Spleen (tissue), 11 donors: ENCODE results near the gene DTX4. TPM values are rescaled to one million over a fixed set of nuclear protein-coding genes. Genes with fewer than 3 reads are reported as not detected.

Experiments used
- DNase-seq: peaks from one replicate; pipeline ENCODE4 v3.0.0-alpha.2; 2020
- H3K27ac ChIP-seq, 8 donors: fragments of 200-600 bp; sonication (generic) in 7 of 8; 1 replicate in 4 of 8; 2 replicates in 4 of 8; pipeline versions ENCODE4 v1.5.0 to v1.8.0; 2016 to 2021; ENCODE audit warnings: inconsistent platforms in 4 of 8, mild to moderate bottlenecking in 4 of 8, moderate library complexity in 1 of 8
- H3K27me3 ChIP-seq, 7 donors: fragments of 200-600 bp; sonication (generic) in 6 of 7; replicated peaks in 1 of 7; 1 replicate in 4 of 7; 2 replicates in 3 of 7; pipeline versions ENCODE4 v1.5.0 to v1.8.0; 2016 to 2021; ENCODE audit warnings: inconsistent platforms in 3 of 7, mild to moderate bottlenecking in 1 of 7
- H3K36me3 ChIP-seq, 6 donors: fragments of 200-600 bp; sonication (generic) in 5 of 6; 1 replicate in 4 of 6; 2 replicates in 2 of 6; pipeline versions ENCODE4 v1.5.0 to v1.8.0; 2016 to 2021; ENCODE audit warnings: inconsistent platforms in 2 of 6
- H3K4me1 ChIP-seq, 6 donors: fragments of 200-600 bp; sonication (generic) in 5 of 6; 1 replicate in 3 of 6; 2 replicates in 3 of 6; pipeline versions ENCODE4 v1.5.0 to v1.8.0; 2016 to 2021; ENCODE audit warnings: inconsistent platforms in 3 of 6
- H3K4me3 ChIP-seq, 8 donors: fragments of 200-600 bp; sonication (generic) in 7 of 8; 1 replicate in 4 of 8; 2 replicates in 4 of 8; pipeline versions ENCODE4 v1.5.0 to v1.8.0; 2016 to 2021; ENCODE audit warnings: inconsistent platforms in 4 of 8, mild to moderate bottlenecking in 4 of 8, moderate library complexity in 2 of 8
- H3K9me3 ChIP-seq, 8 donors: fragments of 200-600 bp; sonication (generic) in 7 of 8; 1 replicate in 4 of 8; 2 replicates in 4 of 8; pipeline versions ENCODE4 v1.5.0 to v1.8.0; 2016 to 2021; ENCODE audit warnings: inconsistent platforms in 4 of 8
- CTCF ChIP-seq, 11 experiments: fragments of 200-600 bp in 7 of 11; fragments of 450-650 bp in 4 of 11; sonication (generic) in 4 of 11; IDR thresholded peaks in 8 of 11; conservative IDR thresholded peaks in 3 of 11; 1 replicate in 7 of 11; 2 replicates in 4 of 11; pipeline versions ENCODE4 v1.4.0 to v1.8.0; 2016 to 2021; ENCODE audit warnings: antibody characterized with exemption in 11 of 11, inconsistent platforms in 4 of 11, mild to moderate bottlenecking in 1 of 11
- POLR2A ChIP-seq, 3 donors: fragments of 450-650 bp; IDR thresholded peaks; one replicate each; pipeline ENCODE4 v1.5.1; 2017; ENCODE audit warnings: antibody characterized with exemption in 3 of 3, mild to moderate bottlenecking in 1 of 3
- POLR2AphosphoS5 ChIP-seq, 3 donors: sonication (generic); formaldehyde crosslinking; IDR thresholded peaks; one replicate each; pipeline ENCODE4 v1.5.1; 2017; ENCODE audit warnings: antibody characterized with exemption in 3 of 3
- WGBS, 5 donors: extraction: QIAGEN DNeasy Blood & Tissue Kit in 3 of 5; methylation state at CpG; one replicate each; pipeline versions ENCODE4 v1.1.5 to v1.1.7; 2013 to 2018; 5-methylcytosine and 5-hydroxymethylcytosine counted together
- intact Hi-C: fragments of 100-400 bp; cut with DNase I; formaldehyde crosslinking; loops from one replicate; pipeline ENCODE4 v1.15.0; 2023; ENCODE audit warnings: low total_unique reads
- polyA plus RNA-seq, 3 donors: library from polyadenylated mRNA; stranded (reverse); fragments of 200-250 nt; gene quantifications; one replicate each; pipeline ENCODE4 v1.2.1, GENCODE V29; 2013
- total RNA-seq, 7 donors: library from RNA; depleted of rRNA in 3 of 7; stranded (reverse); fragments of >200 nt in 3 of 7; fragmentation: NEBNext Ultra II Directional in 4 of 7; extraction: Animal tissue kit (Norgen Biotek cat#: 25700) in 4 of 7; gene quantifications; one replicate each; pipeline versions ENCODE4 v1.1.0 to v1.2.1, GENCODE V29; 2016 to 2021
- donor health status: healthy with polysubstance abuse.
- donor health status: DM: no; HTN: no; CAD: no; lungs with moderate emphysema.
- donor health status: DM: no; HTN: no; CAD: no.
- donor health status: Bipolar disorder and iron deficiency.
- donor health status: healthy.
- donor health status: DM: no; HTN: no; CAD: no.
- donor health status: DM: yes; HTN: yes; CAD: no.

DTX4 gene
- total and polyA plus RNA-seq, 10 donors, result 3.9 to 19.1 (median 9.6) TPM

GRCh38 chr11:59195586-59195985 lies 23.7 kb downstream of the DTX4 start:
- H3K9me3 ChIP-seq, result no peaks in the 10 kb centered on the region
- H3K36me3 ChIP-seq, result peaks cover 4 to 70% (median 19%) of the 10 kb centered on the region in 6 donors
- intact Hi-C loops, result no loop called here
- H3K27ac ChIP-seq, result peak overlapping the region in 1 of 8 donors; percentile 7
- 81 to 92% (median 86%) methylated on average over 4 of the region's 4 CpGs for WGBS, 5 donors
- H3K27me3 ChIP-seq, result no peaks in the 10 kb centered on the region
- TF ChIP-seq POLR2AphosphoS5 (IDR thresholded peaks at IDR 0.05) (no peak), CTCF (IDR thresholded peaks at IDR 0.05 in 8 of 11, conservative IDR thresholded peaks at IDR 0.05 in 3 of 11) (no peak), POLR2A (IDR thresholded peaks at IDR 0.05) (no peak)
- H3K4me1 ChIP-seq, result peaks cover 10 to 56% (median 30%) of the 10 kb centered on the region in 6 donors
- no peak for DNase-seq
- H3K4me3 ChIP-seq, result no peak overlapping the region

GRCh38 chr11:59196777-59197176 lies 24.8 kb downstream of the DTX4 start:
- Histone ChIP-seq H3K9me3 (no peaks in the 10 kb centered on the region), H3K27ac (no peak overlapping the region), H3K4me1 (peaks cover 6 to 63% (median 35%) of the 10 kb centered on the region in 6 donors), H3K4me3 (no peak overlapping the region), H3K36me3 (peaks cover 4 to 67% (median 14%) of the 10 kb centered on the region in 6 donors), H3K27me3 (no peaks in the 10 kb centered on the region)
- DNase-seq, result no peak
- intact Hi-C loops, result no loop called here
- TF ChIP-seq CTCF (IDR thresholded peaks at IDR 0.05 in 8 of 11, conservative IDR thresholded peaks at IDR 0.05 in 3 of 11), result no peak
- TF ChIP-seq POLR2AphosphoS5 (IDR thresholded peaks at IDR 0.05), result no peak
- TF ChIP-seq POLR2A (IDR thresholded peaks at IDR 0.05), result no peak
- WGBS, 5 donors, result 76 to 94% (median 84%) methylated on average over 2 of the region's 2 CpGs

DNA sequence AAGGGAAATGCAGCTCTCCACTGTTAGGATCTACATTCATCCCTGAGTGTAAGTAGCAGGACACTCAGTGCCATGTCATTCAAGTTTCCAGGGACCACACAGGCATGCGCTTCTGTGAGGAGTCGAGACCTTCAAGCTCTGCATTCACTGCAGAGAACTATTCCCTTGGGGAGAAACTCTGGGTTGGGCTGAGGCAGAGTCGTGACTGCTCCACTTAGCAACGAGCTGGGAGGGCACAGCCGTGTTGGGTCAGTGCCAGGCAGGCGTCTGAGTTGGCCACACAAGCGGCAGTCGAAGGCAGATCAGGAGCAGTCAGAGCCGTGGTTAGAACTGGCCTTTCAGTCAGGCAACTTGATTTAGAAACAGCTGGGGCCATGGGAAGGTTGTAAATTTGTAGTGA lies 26.1 kb downstream of the DTX4 start:
- no peak for DNase-seq
- no peaks in the 10 kb centered on the region for H3K9me3 ChIP-seq
- H3K27me3 ChIP-seq, result no peaks in the 10 kb centered on the region
- H3K4me3 ChIP-seq, result no peak overlapping the region
- H3K4me1 ChIP-seq, result peaks cover 6 to 63% (median 35%) of the 10 kb centered on the region in 6 donors
- WGBS, 5 donors, result 18 to 48% (median 23%) methylated on average over 9 of the region's 9 CpGs
- H3K27ac ChIP-seq, result peak overlapping the region in 3 of 8 donors; percentile 8 to 20 (median 10)
- intact Hi-C loops, result no loop called here
- peaks cover 0 to 65% (median 11%) of the 10 kb centered on the region in 6 donors for H3K36me3 ChIP-seq
- TF ChIP-seq POLR2A (IDR thresholded peaks at IDR 0.05) (no peak), POLR2AphosphoS5 (IDR thresholded peaks at IDR 0.05) (peak; percentile 43 to 62 (median 60)), CTCF (IDR thresholded peaks at IDR 0.05 in 8 of 11, conservative IDR thresholded peaks at IDR 0.05 in 3 of 11) (no peak)

- 79 to 96% (median 93%) methylated on average over 2 of the region's 2 CpGs for WGBS, 5 donors
- intact Hi-C loops, result no loop called here
- TF ChIP-seq CTCF (IDR thresholded peaks at IDR 0.05 in 8 of 11, conservative IDR thresholded peaks at IDR 0.05 in 3 of 11) (no peak), POLR2AphosphoS5 (IDR thresholded peaks at IDR 0.05) (no peak), POLR2A (IDR thresholded peaks at IDR 0.05) (no peak)
- peak overlapping the region in 3 of 8 donors; percentile 8 to 20 (median 10) for H3K27ac ChIP-seq
- H3K9me3 ChIP-seq, result no peaks in the 10 kb centered on the region
- H3K4me3 ChIP-seq, result no peak overlapping the region
- no peaks in the 10 kb centered on the region for H3K27me3 ChIP-seq
- peaks cover 6 to 65% (median 35%) of the 10 kb centered on the region in 6 donors for H3K4me1 ChIP-seq
- no peak for DNase-seq
- peaks cover 0 to 65% (median 10%) of the 10 kb centered on the region in 6 donors for H3K36me3 ChIP-seq
These were observed 26.8 kb downstream of the DTX4 start for GRCh38 chr11:59198726-59199125.
